Fibroblast of skin of back (primary cell): ENCODE data around the gene LRRC8B.

Source experiments
- DNase-seq: peaks from one replicate; pipeline ENCODE4 v3.0.0-alpha.2; 2013

LRRC8B gene

DNA sequence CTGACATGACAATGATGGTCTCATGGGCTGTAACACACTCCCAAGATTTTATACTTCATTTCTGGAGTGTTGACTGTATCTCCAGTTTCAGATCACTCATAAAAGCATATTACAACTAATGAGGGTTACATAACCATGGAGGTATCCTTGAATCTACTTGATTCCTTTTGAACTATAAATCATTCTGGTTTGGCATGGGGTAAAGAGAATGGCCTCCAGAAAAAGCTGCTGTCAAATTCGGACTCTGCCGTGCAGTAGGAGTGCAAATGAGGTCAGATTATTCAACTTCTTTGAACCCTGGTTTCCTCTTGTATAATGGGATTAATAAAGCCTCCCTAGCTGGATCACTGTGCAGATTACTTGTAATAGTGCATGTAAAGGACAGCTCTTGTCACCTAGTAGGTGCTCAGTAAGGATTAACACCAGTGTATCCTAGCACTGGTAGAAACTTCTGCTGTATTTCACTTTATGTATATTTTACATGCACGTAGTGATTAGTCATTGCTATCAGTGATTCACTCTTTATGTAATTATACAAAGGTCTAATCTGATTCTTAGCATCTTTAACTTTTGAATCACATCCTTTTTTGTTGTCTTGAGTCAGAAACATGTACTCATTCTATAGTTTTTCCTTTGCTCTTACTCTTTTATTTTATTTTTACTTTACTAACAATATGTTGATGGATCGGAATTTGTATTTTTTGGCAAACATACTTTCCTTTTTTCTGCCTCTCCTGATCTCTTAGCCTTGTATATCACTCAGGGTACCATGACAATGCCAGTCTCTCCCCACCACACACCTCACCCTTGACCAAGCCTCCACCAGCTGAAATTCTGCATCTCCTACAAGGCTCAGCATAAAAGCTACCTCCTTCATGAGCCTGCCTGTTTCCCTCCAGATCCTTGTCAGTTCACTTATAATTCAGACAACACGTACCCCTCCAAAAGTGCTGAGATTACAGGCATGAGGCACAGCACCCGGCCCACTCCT lies 111.5 kb downstream of the LRRC8B start:
- DNase-seq, result peak; percentile 80

DNA sequence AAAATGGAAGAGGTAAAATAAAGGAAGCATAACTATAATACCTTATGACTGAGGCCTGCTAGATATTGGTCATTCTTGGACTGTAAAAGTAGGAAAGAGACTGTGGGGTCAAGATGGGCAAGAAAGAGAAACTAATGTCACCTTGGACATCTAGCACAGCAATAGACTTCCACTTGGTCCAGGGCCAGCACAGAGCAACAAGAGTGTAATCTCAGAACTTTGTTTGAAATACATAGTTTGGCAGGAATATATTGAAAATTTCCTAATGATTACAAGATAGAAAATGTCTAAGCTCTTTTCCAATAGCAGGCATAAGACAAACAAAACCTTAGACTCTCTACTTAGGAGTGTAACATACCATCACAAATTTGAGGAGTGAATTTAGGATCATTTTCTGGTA lies 112.9 kb downstream of the LRRC8B start:
- no peak for DNase-seq

GRCh38 chr1:89640440-89640839 lies 115.8 kb downstream of the LRRC8B start:
- no peak for DNase-seq

- no peak for DNase-seq
These were observed 117.2 kb downstream of the LRRC8B start for GRCh38 chr1:89641781-89642180.

GRCh38 chr1:89643577-89643976 lies 118.9 kb downstream of the LRRC8B start:
- no peak for DNase-seq

DNA sequence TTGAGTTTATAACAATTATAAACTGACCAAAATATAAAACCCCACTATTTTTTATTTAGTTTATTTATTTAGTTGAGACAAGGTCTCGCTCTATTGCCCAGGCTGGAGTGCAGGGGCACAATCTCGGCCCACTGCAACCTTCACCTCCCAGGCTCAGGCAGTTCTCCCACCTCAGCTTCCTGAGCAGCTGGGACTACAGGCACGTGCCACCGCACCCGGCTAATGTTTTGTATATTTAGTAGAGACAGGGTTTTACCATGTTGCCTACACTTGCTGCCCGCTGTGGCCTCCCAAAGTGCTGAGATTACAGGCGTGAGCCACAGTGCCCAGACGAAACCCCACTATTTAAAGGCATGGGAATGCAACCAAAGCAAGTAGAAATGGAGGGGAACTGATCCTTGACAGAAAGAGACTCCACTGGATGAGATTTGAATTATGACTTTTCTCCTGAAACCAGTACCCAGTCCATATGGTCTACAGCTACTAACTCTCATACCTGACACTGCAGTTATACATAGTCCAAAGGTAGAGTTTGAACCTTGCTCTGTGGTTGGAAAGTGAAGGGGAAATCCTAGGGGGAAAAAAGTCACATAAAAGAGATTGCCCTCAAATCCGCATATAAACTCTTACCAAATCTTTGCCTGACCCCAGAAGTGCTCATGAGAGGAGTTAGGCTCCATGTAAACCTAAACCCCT lies 119.6 kb downstream of the LRRC8B start:
- no peak for DNase-seq

GRCh38 chr1:89646259-89646658 lies 121.6 kb downstream of the LRRC8B start:
- no peak for DNase-seq
